ENCODE measurements around the gene TEX264. TPM values are rescaled to one million over a fixed set of nuclear protein-coding genes. Genes with fewer than 3 reads are reported as not detected.

Gene TEX264
- total RNA-seq, 1 donor = 20.1 TPM

GRCh38 chr3:51669241-51670052 lies 1.6 kb upstream of the TEX264 start:
- Histone ChIP-seq H3K9me3 (ENCODE audit: low read depth, low read length) (no peaks in the 10 kb centered on the region), H3K27me3 (ENCODE audit: insufficient read depth, low read length) (no peaks in the 10 kb centered on the region), H3K4me1 (ENCODE audit: insufficient read depth, low read length) (peaks cover 51% of the 10 kb centered on the region), H3K4me3 (ENCODE audit: low read length) (no peak overlapping the region)

GRCh38 chr3:51670053-51670822 lies 814 bp upstream of the TEX264 start:
- Histone ChIP-seq H3K4me3 (ENCODE audit: low read length) (peak overlapping the region; percentile 91), H3K9me3 (ENCODE audit: low read depth, low read length) (no peaks in the 10 kb centered on the region), H3K4me1 (ENCODE audit: insufficient read depth, low read length) (peaks cover 59% of the 10 kb centered on the region), H3K27me3 (ENCODE audit: insufficient read depth, low read length) (no peaks in the 10 kb centered on the region)

GRCh38 chr3:51671734-51672475 lies 853 bp downstream of the TEX264 start:
- Histone ChIP-seq H3K27me3 (ENCODE audit: insufficient read depth, low read length) (no peaks in the 10 kb centered on the region), H3K9me3 (ENCODE audit: low read depth, low read length) (no peaks in the 10 kb centered on the region), H3K4me3 (ENCODE audit: low read length) (peak overlapping the region; percentile 91), H3K4me1 (ENCODE audit: insufficient read depth, low read length) (peaks cover 70% of the 10 kb centered on the region)

DNA sequence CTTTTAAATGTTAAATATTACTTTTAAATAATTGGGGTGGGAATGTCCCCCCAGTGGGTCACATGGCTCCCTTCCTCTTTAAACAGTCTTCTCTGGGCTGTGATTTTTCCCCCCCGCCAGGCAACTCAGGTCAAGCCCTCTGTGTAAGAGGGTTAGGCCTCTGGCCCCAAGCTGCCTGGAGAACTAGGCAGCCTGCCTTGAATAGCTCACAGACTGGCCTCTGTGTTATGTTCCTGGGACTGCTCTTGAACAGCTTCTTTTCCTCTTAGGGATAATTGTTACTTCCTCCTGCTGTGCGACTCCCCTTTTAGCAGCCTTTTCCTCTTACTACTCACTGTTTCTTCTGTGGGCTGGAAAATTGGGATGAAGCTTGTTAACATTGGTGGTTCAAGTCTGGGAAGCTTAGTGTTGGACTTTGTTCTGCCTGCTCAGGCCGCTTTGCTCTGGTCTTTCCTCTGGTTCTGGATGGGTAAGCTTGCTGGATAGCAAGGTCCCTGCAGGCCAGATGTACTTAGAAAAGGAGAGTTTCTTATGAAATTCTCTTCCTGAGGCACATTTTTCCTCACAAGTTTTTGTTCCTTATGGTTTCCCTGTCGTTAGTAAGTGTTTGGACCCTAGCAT lies 2.2 kb downstream of the TEX264 start:
- peaks cover 75% of the 10 kb centered on the region for H3K4me1 ChIP-seq (ENCODE audit: insufficient read depth, low read length)
- H3K27me3 ChIP-seq (ENCODE audit: insufficient read depth, low read length) = no peaks in the 10 kb centered on the region
- H3K9me3 ChIP-seq (ENCODE audit: low read depth, low read length) = no peaks in the 10 kb centered on the region
- H3K4me3 ChIP-seq (ENCODE audit: low read length) = no peak overlapping the region

DNA sequence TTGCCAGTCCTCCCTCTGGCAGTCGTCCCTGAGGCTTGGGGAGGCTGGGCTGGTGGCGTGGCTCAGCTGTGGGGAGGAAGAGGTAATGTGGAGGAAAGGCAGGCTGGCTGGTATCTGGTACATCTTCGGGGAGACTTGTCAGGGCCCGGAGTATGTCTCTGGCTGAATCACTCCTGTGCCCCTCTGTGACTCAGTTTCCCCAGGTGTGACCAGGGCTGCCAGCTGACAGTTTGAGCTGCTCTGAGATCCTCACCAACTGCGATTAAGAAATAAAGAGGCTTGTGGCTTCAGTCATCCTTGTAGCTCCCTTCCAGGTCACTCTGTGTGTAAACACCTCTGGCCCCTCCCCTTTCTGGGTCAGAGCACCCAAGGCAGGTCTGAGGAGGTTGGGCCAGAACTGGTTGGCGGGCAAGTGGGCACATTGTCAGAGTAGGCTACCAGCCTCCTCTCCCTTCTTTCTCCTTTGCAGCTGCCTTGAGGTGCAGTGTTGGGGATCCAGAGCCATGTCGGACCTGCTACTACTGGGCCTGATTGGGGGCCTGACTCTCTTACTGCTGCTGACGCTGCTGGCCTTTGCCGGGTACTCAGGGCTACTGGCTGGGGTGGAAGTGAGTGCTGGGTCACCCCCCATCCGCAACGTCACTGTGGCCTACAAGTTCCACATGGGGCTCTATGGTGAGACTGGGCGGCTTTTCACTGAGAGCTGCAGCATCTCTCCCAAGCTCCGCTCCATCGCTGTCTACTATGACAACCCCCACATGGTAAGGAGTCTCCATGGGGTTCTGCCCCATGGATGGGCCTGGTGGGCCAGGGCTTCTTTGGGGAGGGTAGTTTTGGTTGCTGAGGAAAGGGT lies 3.0 kb downstream of the TEX264 start:
- H3K4me3 ChIP-seq (ENCODE audit: low read length) = no peak overlapping the region
- H3K9me3 ChIP-seq (ENCODE audit: low read depth, low read length) = no peaks in the 10 kb centered on the region
- peaks cover 78% of the 10 kb centered on the region for H3K4me1 ChIP-seq (ENCODE audit: insufficient read depth, low read length)

GRCh38 chr3:51675201-51675611 lies 4.2 kb downstream of the TEX264 start:
- Histone ChIP-seq H3K4me1 (ENCODE audit: insufficient read depth, low read length) (peaks cover 76% of the 10 kb centered on the region), H3K4me3 (ENCODE audit: low read length) (no peak overlapping the region), H3K9me3 (ENCODE audit: low read depth, low read length) (no peaks in the 10 kb centered on the region), H3K27me3 (ENCODE audit: insufficient read depth, low read length) (no peaks in the 10 kb centered on the region)

More for the DNA sequence above, 3.0 kb downstream of the TEX264 start:
- no peaks in the 10 kb centered on the region for H3K27me3 ChIP-seq (ENCODE audit: insufficient read depth, low read length)

- peaks cover 78% of the 10 kb centered on the region for H3K4me1 ChIP-seq (ENCODE audit: insufficient read depth, low read length)
- no peaks in the 10 kb centered on the region for H3K9me3 ChIP-seq (ENCODE audit: low read depth, low read length)
- H3K4me3 ChIP-seq (ENCODE audit: low read length) = no peak overlapping the region
- no peaks in the 10 kb centered on the region for H3K27me3 ChIP-seq (ENCODE audit: insufficient read depth, low read length)
These were observed 5.1 kb downstream of the TEX264 start for GRCh38 chr3:51676102-51676640.

GRCh38 chr3:51677358-51677757 lies 6.3 kb downstream of the TEX264 start:
- Histone ChIP-seq H3K4me3 (ENCODE audit: low read length) (no peak overlapping the region), H3K4me1 (ENCODE audit: insufficient read depth, low read length) (peaks cover 84% of the 10 kb centered on the region), H3K27me3 (ENCODE audit: insufficient read depth, low read length) (no peaks in the 10 kb centered on the region), H3K9me3 (ENCODE audit: low read depth, low read length) (no peaks in the 10 kb centered on the region)

DNA sequence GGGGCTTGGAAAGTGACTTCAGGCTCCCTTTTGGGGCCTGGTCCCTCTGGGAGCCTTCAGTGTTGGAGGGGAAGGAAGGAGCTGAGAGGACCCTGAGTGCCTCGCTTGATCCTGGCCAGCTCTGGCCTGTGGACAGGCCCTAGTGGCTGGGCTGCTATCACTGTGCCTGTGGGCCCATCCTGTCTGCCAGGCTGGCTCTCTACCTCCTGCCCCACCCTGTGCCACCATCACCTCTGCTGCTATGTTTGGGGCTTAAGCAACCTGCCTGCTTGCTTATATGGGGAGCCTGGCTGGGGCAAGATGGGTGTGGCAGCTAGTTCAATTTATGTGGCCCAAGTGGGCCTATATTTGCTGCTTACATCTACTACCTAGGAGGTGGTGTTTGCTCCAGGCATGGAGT lies 7.1 kb downstream of the TEX264 start:
- Histone ChIP-seq H3K4me3 (ENCODE audit: low read length) (no peak overlapping the region), H3K4me1 (ENCODE audit: insufficient read depth, low read length) (peaks cover 84% of the 10 kb centered on the region), H3K9me3 (ENCODE audit: low read depth, low read length) (no peaks in the 10 kb centered on the region), H3K27me3 (ENCODE audit: insufficient read depth, low read length) (no peaks in the 10 kb centered on the region)

- Histone ChIP-seq H3K4me3 (ENCODE audit: low read length) (no peak overlapping the region), H3K27me3 (ENCODE audit: insufficient read depth, low read length) (no peaks in the 10 kb centered on the region), H3K9me3 (ENCODE audit: low read depth, low read length) (no peaks in the 10 kb centered on the region), H3K4me1 (ENCODE audit: insufficient read depth, low read length) (peaks cover 84% of the 10 kb centered on the region)
These were observed 7.6 kb downstream of the TEX264 start for GRCh38 chr3:51678641-51679040.

- H3K4me1 ChIP-seq (ENCODE audit: insufficient read depth, low read length) = peaks cover 84% of the 10 kb centered on the region
- H3K27me3 ChIP-seq (ENCODE audit: insufficient read depth, low read length) = no peaks in the 10 kb centered on the region
These were observed 8.3 kb downstream of the TEX264 start for GRCh38 chr3:51679318-51679717.

DNA sequence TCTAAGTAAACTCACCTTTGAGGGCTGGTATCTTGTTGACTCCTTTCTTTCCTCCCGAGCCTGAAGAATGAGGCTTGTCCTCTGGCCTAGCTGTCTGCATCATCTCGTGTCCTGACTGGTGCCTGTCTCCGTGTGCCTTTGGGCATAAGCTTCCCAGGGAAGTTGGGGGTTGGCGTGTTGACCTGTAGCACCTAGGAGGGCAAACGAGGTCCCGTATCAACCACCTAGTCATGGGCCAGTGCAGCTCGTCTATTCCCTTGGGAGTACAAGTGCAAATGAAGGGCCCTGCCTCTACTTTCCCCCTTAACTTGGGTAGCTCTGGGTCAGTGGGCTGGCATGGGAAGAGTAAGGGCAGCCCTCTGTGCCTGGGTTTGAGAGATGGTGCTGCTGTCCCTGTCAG lies 8.7 kb downstream of the TEX264 start:
- Histone ChIP-seq H3K27me3 (ENCODE audit: insufficient read depth, low read length) (no peaks in the 10 kb centered on the region), H3K4me1 (ENCODE audit: insufficient read depth, low read length) (peaks cover 84% of the 10 kb centered on the region), H3K4me3 (ENCODE audit: low read length) (no peak overlapping the region), H3K9me3 (ENCODE audit: low read depth, low read length) (no peaks in the 10 kb centered on the region)

More at GRCh38 chr3:51679318-51679717, 8.3 kb downstream of the TEX264 start:
- Histone ChIP-seq H3K4me3 (ENCODE audit: low read length) (no peak overlapping the region), H3K9me3 (ENCODE audit: low read depth, low read length) (no peaks in the 10 kb centered on the region)

- H3K4me1 ChIP-seq (ENCODE audit: insufficient read depth, low read length) = peaks cover 84% of the 10 kb centered on the region
These were observed 9.1 kb downstream of the TEX264 start for GRCh38 chr3:51680196-51680595.

More at GRCh38 chr3:51680196-51680595, 9.1 kb downstream of the TEX264 start:
- H3K4me3 ChIP-seq (ENCODE audit: low read length) = no peak overlapping the region
- H3K9me3 ChIP-seq (ENCODE audit: low read depth, low read length) = no peaks in the 10 kb centered on the region
- H3K27me3 ChIP-seq (ENCODE audit: insufficient read depth, low read length) = no peaks in the 10 kb centered on the region
